ENCODE results near the gene ATG9B.
"Not testable (repeated sequence)": the region's sequence is repeated elsewhere in the genome, so short reads cannot be mapped to it uniquely, and the experiment has no call there.

ATG9B gene

DNA sequence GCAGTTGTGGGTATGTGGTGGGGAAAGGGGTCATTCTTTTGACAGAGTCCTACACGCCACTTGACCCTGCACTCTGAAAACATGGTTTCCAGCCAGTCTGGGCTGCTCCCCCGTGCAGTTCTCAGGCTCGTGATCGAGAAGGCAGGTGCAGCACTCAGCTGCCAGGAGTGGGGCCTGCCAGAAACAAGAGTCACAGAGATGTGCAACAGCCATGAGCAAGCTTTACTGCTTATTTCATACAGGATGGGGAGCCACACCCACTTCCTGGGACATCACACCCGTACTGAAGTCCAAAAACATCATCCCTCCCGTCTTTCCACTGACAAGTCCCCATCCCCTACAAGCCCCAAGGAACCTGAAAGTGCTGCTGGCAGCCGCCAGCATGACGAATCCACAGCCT lies 9.3 kb downstream of the ATG9B start:
- DNase-seq, result no peak

GRCh38 chr7:151013733-151014497 lies 10.4 kb downstream of the ATG9B start:
- DNase-seq, result no peak

- no peak for DNase-seq
Measured at GRCh38 chr7:151013356-151013732, 10.9 kb downstream of the ATG9B start.

DNA sequence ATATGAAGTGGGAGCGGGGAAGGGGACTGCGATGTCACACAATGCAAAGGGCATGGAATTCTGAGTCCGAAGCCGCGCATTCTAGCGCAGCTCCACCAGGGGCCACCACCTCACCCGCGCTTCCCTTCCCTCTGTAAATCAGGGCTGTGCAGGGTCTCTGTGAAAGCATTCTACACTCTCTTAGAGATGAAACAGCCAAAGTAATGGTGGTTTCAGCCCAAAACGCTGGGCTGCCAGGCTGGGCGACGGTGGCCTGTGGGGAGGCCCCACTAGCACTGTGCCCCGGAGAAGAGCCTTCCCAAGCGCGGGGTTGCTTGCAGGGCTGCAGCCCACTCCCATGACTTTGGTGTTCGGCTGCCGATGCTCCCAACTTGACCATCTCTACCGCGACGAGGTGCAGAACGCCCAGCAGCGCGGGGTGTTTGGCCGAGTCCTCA lies 11.4 kb downstream of the ATG9B start:
- DNase-seq, result no peak

- DNase-seq, result no peak
Measured at GRCh38 chr7:151012031-151012692, 12.1 kb downstream of the ATG9B start.

GRCh38 chr7:151011616-151012015 lies 12.7 kb downstream of the ATG9B start:
- DNase-seq, result not testable (repeated sequence)

- no peak for DNase-seq
Measured at GRCh38 chr7:151011097-151011409, 13.2 kb downstream of the ATG9B start.

GRCh38 chr7:151010307-151011096 lies 13.8 kb downstream of the ATG9B start:
- DNase-seq, result no peak

DNA sequence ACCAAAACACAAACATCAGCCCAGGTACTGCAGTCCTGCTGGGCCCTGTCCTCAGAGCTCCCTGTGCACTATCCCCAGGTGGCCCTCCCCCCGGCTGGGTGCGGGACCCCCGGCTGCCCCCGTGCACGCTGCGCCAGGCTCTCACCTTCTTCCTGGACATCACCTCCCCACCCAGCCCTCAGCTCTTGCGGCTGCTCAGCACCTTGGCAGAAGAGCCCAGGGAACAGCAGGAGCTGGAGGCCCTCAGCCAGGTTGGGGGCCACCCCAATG lies 14.3 kb downstream of the ATG9B start:
- no peak for DNase-seq

DNA sequence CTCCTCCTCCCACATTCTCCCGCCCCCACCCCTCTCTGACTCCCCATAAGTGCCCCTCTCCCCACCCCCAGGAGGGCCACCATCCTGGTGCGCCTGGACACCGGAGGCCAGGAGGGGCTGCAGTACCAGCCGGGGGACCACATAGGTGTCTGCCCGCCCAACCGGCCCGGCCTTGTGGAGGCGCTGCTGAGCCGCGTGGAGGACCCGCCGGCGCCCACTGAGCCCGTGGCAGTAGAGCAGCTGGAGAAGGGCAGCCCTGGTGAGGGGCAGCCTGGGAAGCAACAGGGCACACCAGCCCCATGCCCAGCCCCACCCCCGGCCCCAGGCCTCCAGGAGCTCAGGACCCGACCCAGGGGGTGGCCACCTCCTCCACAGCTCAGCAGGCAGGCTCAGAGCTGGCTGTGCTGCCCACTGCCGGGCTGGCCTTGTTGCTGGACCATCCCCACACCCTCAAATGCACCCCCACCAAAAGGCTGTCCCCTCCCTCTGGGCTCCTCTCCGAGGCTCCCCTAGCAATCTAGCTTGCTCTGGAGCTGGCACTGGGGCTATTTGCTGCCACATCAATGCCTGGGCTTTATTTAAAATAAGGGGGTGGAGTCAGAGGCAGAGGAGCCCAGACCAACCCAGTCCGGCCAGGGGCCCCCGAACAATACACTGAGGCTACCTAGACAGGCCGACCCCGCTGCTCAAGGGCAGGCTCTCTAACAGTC lies 14.8 kb downstream of the ATG9B start:
- no peak for DNase-seq

DNA sequence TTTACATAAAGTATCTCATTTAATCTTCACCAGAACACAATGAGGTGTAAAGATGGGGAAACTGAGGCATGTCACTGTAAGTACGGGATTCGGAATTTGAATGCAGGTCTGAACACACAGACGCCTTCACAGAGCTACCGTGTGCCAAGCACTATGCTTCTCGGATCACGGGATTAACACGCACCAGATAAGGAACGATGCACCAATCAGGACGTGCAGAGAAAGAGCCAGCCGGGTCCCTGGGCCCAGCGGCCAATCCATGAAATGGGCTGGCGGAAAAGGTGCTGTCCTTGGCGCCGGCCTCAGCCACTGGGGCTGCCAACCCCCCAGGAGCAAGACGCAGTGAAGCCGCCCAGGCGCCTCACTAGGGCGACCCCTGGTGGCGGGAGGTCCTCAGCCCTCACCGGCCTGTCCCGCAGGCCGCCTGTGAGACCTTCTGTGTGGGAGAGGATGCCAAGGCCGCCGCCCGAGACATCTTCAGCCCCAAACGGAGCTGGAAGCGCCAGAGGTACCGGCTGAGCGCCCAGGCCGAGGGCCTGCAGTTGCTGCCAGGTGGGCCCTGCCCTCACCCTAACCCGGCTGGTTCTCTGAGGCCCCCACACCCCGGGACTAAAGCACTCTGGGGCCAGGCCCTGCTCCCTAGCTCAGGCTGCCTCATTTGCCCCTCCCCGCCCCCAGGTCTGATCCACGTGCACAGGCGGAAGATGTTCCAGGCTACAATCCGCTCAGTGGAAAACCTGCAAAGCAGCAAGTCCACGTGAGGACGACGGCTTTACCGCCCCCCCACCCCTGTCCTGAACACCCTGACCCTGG lies 15.6 kb downstream of the ATG9B start:
- peak; percentile 36 to 40 for DNase-seq

- no peak for DNase-seq
Measured at GRCh38 chr7:151008143-151008510, 16.2 kb downstream of the ATG9B start.

DNA sequence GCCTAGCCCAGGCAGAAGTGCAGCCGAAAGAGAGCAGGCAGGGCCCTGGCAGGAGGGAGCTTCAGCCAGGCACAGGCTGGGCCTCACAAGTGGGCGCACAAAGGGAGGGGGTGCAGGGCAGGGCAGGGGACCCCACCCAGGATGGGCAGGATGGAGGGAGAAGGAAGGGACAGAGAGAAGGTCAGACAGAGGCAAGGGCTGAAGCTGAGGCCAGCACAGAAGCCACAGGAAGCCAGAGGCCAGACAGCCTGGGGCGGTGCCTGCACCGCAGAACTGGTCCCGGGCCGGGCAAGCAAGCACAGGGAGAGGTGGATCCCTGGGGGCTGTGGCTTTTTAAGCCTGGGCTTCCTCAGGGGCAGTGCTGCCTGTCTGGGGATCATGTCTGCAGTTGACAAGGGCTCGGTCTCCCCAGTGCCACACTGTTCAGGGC lies 16.8 kb downstream of the ATG9B start:
- no peak for DNase-seq

GRCh38 chr7:151006590-151007300 lies 17.5 kb downstream of the ATG9B start:
- no peak for DNase-seq

DNA sequence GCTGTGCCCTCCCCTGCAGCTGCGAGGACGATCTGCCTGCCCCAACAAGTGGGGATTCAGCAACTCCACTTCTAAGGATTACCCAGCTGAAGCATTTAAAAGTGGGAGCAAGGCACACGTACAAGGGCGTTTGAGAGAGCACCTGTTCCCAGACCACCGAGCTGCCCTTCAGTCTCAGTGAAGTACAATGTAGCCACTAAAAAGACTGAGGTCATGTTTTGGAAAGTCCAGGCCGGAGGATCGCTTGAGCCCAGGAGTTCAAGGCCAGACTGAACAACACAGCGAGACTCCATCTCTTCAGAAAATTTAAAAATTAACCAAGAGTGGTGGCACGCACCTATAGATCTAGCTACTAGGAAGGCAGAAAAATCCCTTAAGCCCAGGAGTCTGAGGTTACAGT lies 18.7 kb downstream of the ATG9B start:
- DNase-seq, result no peak

DNA sequence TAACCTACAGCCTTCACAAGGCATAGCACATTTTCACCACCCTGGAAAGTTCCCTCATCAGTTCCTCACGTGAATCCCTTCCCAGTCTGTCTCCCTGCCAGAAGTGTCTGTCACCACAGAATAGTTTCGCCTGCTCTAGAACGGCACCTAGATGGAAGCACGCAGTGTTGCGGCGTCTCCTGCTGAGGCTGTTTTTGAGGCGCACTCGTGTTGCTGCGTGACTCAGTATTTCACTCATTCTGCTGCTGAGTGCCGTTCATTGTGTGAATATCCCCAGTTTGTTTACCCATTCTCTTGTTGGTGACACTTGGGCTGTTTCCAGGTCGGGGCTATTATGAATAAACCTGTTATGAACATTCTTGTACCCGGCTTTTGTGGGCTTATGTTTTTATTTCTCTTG lies 20.7 kb downstream of the ATG9B start:
- DNase-seq, result no peak

DNA sequence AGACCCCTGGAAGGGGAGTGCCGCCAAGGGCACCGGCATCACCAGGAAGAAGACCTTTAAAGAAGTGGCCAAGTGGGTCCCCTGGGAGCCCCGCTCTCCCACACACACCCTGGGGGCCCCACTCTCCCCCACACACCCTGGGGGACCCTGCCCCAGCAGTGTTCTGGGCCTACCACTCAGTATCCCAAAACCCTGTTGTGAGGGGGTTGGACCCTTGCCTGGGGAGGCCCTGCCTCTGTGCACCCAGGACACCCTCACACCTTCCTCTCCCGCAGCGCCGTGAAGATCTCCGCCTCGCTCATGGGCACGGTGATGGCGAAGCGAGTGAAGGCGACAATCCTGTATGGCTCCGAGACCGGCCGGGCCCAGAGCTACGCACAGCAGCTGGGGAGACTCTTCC lies 22.7 kb downstream of the ATG9B start:
- DNase-seq, result no peak

DNA sequence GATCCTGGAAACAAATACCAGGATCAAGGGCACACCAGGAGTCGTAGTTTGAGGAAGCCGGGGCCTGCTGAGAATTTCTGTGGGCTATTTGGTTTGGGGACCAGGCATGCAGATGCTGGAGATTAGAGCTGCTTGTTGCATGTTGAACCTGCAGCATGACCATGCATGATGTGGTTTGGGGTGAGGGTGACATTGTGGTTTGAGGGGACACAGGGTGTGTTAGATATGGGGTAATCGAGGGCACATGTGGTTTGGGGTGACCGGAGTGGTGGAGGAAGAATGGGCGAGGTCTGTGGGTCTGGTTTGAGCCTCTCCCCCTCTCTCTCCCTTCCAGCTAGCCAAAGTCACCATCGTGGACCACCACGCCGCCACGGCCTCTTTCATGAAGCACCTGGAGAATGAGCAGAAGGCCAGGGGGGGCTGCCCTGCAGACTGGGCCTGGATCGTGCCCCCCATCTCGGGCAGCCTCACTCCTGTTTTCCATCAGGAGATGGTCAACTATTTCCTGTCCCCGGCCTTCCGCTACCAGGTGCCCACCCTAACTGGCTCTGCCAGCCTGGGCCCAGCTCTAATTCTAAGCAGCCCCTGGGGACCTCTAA lies 23.3 kb downstream of the ATG9B start:
- no peak for DNase-seq

DNA sequence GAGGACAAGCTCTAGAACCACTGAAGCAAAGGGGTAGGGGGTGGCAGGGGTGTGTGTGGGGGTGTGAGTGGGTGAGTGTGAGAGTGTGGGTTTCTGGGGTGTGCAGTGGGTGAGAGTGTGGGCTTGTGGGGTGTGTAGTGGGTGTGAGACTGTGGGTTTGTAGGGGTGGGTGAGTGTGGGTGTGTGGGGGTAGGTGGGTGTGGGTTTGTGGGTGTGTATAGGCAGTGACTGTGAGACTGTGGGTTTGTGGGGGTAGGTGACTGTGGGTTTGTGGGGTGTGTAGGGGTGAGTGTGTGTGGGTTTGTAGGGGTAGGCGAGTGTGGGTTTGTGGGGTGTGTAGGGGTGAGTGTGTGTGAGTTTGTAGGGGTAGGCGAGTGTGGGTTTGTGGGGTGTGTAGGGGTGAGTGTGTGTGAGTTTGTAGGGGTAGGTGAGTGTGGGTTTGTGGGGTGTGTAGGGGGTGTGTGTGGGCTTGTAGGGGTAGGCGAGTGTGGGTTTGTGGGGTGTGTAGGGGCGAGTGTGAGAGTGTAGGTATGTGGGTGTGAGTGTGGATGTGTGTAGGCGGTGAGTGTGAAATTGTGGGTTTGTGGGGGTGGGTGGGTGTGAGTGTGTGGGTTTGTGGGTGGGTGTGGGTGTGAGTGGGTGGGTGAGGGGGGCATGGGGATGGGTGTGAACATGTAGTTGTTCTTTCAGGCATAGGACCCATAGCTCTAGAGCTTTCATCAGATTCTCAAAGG lies 24.6 kb downstream of the ATG9B start:
- no peak for DNase-seq

DNA sequence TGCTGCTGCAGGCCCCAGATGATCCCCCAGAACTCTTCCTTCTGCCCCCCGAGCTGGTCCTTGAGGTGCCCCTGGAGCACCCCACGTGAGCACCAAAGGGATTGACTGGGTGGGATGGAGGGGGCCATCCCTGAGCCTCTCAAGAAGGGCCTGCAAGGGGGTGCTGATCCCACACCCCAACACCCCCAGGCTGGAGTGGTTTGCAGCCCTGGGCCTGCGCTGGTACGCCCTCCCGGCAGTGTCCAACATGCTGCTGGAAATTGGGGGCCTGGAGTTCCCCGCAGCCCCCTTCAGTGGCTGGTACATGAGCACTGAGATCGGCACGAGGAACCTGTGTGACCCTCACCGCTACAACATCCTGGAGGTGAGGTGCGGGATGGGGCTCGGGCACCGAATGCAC lies 25.3 kb downstream of the ATG9B start:
- DNase-seq, result no peak

- no peak for DNase-seq
Measured at GRCh38 chr7:150998341-150998740, 26.0 kb downstream of the ATG9B start.

All from AML-193 (cell line).